GM12891 (cell line): ENCODE results near the gene ELAC1.

Experiments
- DNase-seq: peaks from one replicate; pipeline ENCODE4 v3.0.0; 2011; ENCODE audit warnings: low spot score; ENCODE audit not compliant: insufficient read length
- FAIRE-seq: peaks from 2 replicates; lab custom pipeline; 2011; peaks lifted over from hg19 to GRCh38; lab: Jason Lieb, UNC
- PAX5 ChIP-seq: IDR thresholded peaks from 2 replicates; pipeline ENCODE4 v1.6.1; 2011; ENCODE audit warnings: low read length, moderate library complexity, mild to moderate bottlenecking; ENCODE audit not compliant: insufficient read depth, severe bottlenecking
- POLR2A ChIP-seq: IDR thresholded peaks from 2 replicates; pipeline ENCODE4 v1.6.1; 2011; ENCODE audit warnings: low read depth, low read length, control low read depth
- POLR2AphosphoS5 ChIP-seq: IDR thresholded peaks from 2 replicates; pipeline ENCODE4 v1.6.1; 2011; ENCODE audit warnings: low read depth, low read length, control low read depth
- POU2F2 ChIP-seq: IDR thresholded peaks from 2 replicates; pipeline ENCODE4 v1.6.1; 2011; ENCODE audit warnings: low read depth, mild to moderate bottlenecking, control low read depth, low read length, moderate library complexity
- SPI1 ChIP-seq: IDR thresholded peaks from 2 replicates; pipeline ENCODE4 v1.6.1; 2011; ENCODE audit warnings: low read depth, low read length, control low read depth
- TAF1 ChIP-seq: IDR thresholded peaks from 2 replicates; pipeline ENCODE4 v1.6.1; 2011; ENCODE audit warnings: low read depth, low read length, control low read depth

Gene ELAC1

DNA sequence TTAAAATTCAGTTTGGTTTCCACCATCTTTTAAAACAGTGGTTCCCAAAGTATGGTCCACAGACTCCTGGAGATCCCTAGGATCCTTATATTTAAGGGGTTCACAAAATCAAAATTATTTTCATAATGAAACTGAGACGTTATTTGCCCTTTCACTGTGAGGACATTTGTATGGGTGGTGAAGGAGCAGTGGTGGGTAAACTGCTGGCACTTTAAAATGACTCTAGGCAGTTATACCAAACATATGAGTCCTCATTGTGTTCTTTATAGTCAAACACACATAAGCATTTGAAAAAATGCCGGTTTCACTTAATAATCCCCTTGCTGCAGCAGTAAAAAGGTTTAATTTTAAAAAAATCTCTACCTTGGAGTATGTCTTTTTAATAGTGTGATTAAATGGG lies 69.4 kb downstream of the ELAC1 start:
- no peak for FAIRE-seq
- TF ChIP-seq SPI1 (no peak), POU2F2 (no peak), TAF1 (no peak), POLR2AphosphoS5 (no peak), POLR2A (no peak), PAX5 (no peak)
- no peak for DNase-seq
